Measurements from ENCODE around the gene HHAT.

GRCh38 chr1:210367566-210367965 is 38.9 kb downstream of the HHAT start:
- TF ChIP-seq POLR2AphosphoS5 (IDR thresholded peaks at IDR 0.05) (no peak), POLR2A (IDR thresholded peaks at IDR 0.05) (no peak)

Measured in breast epithelium (tissue), 3 donors.